K562 (cell line): Measurements from ENCODE around the gene NPHS2. TPM values are rescaled to one million over a fixed set of nuclear protein-coding genes. Genes with fewer than 3 reads are reported as not detected.
A peak's percentile ranks its signal among the peaks of the same experiment; 100 is the strongest.

ENCODE experiments used
- ATAC-seq: fragments of 200-7000 bp; cut with Tn5 transposase; 3 replicates; pipeline ENCODE4 v1.9.1; 2020; ENCODE audit warnings: moderate library complexity
- BruUV-seq: library from RNA; stranded (reverse); fragments of 400-500 nt; replicated peaks from 2 replicates; lab custom pipeline; 2021; lab: Mats Ljungman, UMichigan
- CTCF ChIA-PET: fragments of 300-600 bp; formaldehyde crosslinking; extraction: SDS; loops from one replicate; lab custom pipeline; 2021; ENCODE audit warnings: low intra/inter-chr PET ratio; lab: Yijun Ruan, JAX
- POLR2A ChIA-PET: fragments of 300-600, 350-650 bp; sonication (Branson Sonifier 250); formaldehyde crosslinking; extraction: SDS; loops from one replicate; lab custom pipeline; 2021; ENCODE audit warnings: antibody characterized with exemption, inconsistent platforms; lab: Yijun Ruan, JAX
- DNase-seq, 4 experiments: peaks; one replicate each; pipeline versions ENCODE4 v3.0.0 to v3.0.0-alpha.2; 2011 to 2018; ENCODE audit warnings: low spot score in 3 of 4, mixed read lengths in 3 of 4; ENCODE audit errors: extremely low read depth in 1 of 4
- FAIRE-seq: peaks from 2 replicates; lab custom pipeline; 2011; peaks lifted over from hg19 to GRCh38; lab: Jason Lieb, UNC
- H2AFZ ChIP-seq: 2 replicates; pipeline ENCODE4 v1.6.0; 2011; ENCODE audit warnings: low read depth, low read length, control low read depth, inconsistent platforms
- H3K27ac ChIP-seq: fragments of 200-600 bp; 3 replicates; pipeline ENCODE4 v1.8.0; 2011; ENCODE audit warnings: low read depth, mild to moderate bottlenecking, control low read depth, inconsistent platforms, low read length, moderate library complexity, mixed read lengths; ENCODE audit errors: extremely low read depth
- H3K27me3 ChIP-seq, 2 experiments: fragments of 300-600 bp in 1 of 2; 2 replicates in 1 of 2; 3 replicates in 1 of 2; pipeline versions ENCODE4 v1.6.0 to v1.8.0; 2011; ENCODE audit warnings: inconsistent platforms in 2 of 2, low read length in 2 of 2, mild to moderate bottlenecking in 1 of 2, mixed read lengths in 1 of 2, moderate library complexity in 1 of 2; ENCODE audit not compliant: control insufficient read depth in 2 of 2, insufficient read depth in 2 of 2
- H3K36me3 ChIP-seq: fragments of 300-600 bp; 3 replicates; pipeline ENCODE4 v1.8.0; 2011; ENCODE audit warnings: mild to moderate bottlenecking, low read length, inconsistent platforms; ENCODE audit not compliant: control insufficient read depth, insufficient read depth
- H3K4me1 ChIP-seq, 2 experiments: fragments of 200-600 bp in 1 of 2; replicated peaks in 1 of 2; 2 replicates in 1 of 2; 3 replicates in 1 of 2; pipeline versions ENCODE4 v1.5.1 to v1.8.0; 2011; ENCODE audit warnings: inconsistent platforms in 2 of 2, low read length in 2 of 2, mild to moderate bottlenecking in 1 of 2, mixed read lengths in 1 of 2, moderate library complexity in 1 of 2; ENCODE audit not compliant: control insufficient read depth in 2 of 2, insufficient read depth in 2 of 2
- H3K4me2 ChIP-seq: 2 replicates; pipeline ENCODE4 v1.6.1; 2011; ENCODE audit warnings: low read length, control low read depth, inconsistent platforms, mixed read lengths; ENCODE audit not compliant: insufficient read depth
- H3K4me3 ChIP-seq: fragments of 200-600 bp; sonication (generic), shearing (Covaris generic); 2 replicates; pipeline ENCODE4 v1.5.1; 2016; ENCODE audit warnings: control low read depth, inconsistent platforms
- H3K79me2 ChIP-seq: fragments of 200-600 bp; 3 replicates; pipeline ENCODE4 v1.8.0; 2011; ENCODE audit warnings: low read length, inconsistent platforms; ENCODE audit not compliant: control insufficient read depth, insufficient read depth
- H3K9ac ChIP-seq, 2 experiments: 2 replicates each; pipeline versions ENCODE4 v1.6.0 to v1.6.1; 2011; ENCODE audit warnings: low read depth in 2 of 2, low read length in 2 of 2, control low read depth in 1 of 2, inconsistent platforms in 1 of 2, mild to moderate bottlenecking in 1 of 2, mixed read lengths in 1 of 2; ENCODE audit not compliant: insufficient read depth in 1 of 2
- H3K9me1 ChIP-seq: one replicate; pipeline ENCODE4 v1.6.0; 2011; ENCODE audit warnings: inconsistent platforms, mild to moderate bottlenecking, low read length, moderate library complexity; ENCODE audit not compliant: control insufficient read depth, insufficient read depth
- H3K9me3 ChIP-seq: replicated peaks from 2 replicates; pipeline ENCODE4 v1.5.1; 2011; ENCODE audit warnings: low read depth, low read length, inconsistent platforms; ENCODE audit not compliant: control insufficient read depth, insufficient read depth
- H4K20me1 ChIP-seq: replicated peaks from 2 replicates; pipeline ENCODE4 v1.6.1; 2011; ENCODE audit warnings: low read length, inconsistent platforms, mixed read lengths; ENCODE audit not compliant: control insufficient read depth, insufficient read depth
- BCL6 ChIP-seq: fragments of 250-450 bp; sonication (Bioruptor Pico); IDR thresholded peaks from 2 replicates; pipeline ENCODE4 v1.4.0; 2020
- ERF ChIP-seq: fragments of 450-650 bp; formaldehyde crosslinking; IDR thresholded peaks from 2 replicates; pipeline ENCODE4 v1.4.0; 2020; ENCODE audit warnings: mild to moderate bottlenecking, mixed read lengths
- GTF2F1 ChIP-seq: IDR thresholded peaks from 2 replicates; pipeline ENCODE4 v1.6.1; 2011; ENCODE audit warnings: low read depth, low read length, improper control_type of control experiment
- MECOM ChIP-seq: fragments of 250-450 bp; sonication (Bioruptor Pico); IDR thresholded peaks from 2 replicates; pipeline ENCODE4 v1.8.0; 2022; ENCODE audit warnings: inconsistent platforms
- NFE2 ChIP-seq: IDR thresholded peaks from 2 replicates; pipeline ENCODE4 v1.6.1; 2014; ENCODE audit warnings: antibody characterized with exemption, low read depth
- RERE ChIP-seq: sonication (generic); formaldehyde crosslinking; IDR thresholded peaks from 2 replicates; pipeline ENCODE4 v1.8.0; 2023; ENCODE audit warnings: missing genetic modification reagents, mild to moderate bottlenecking, borderline replicate concordance
- TEAD1 ChIP-seq, 2 experiments: fragments of 450-650 bp in 1 of 2; sonication (generic) in 1 of 2; formaldehyde crosslinking; IDR thresholded peaks; 2 replicates each; pipeline versions ENCODE4 v1.4.0 to v1.8.0; 2020 to 2022; ENCODE audit warnings: mild to moderate bottlenecking in 2 of 2, missing genetic modification reagents in 1 of 2
- ZKSCAN8 ChIP-seq: fragments of 200-800 bp; sonication (Bioruptor generic); IDR thresholded peaks from 2 replicates; pipeline ENCODE4 v1.6.1; 2016; ENCODE audit warnings: missing genetic modification characterization, missing compliant biosample characterization
- WGBS: fragments of 100-300 bp; shearing (Covaris generic); methylation state at CpG from one replicate; pipeline ENCODE4 v1.1.6; 2016; ENCODE audit warnings: low coverage, mixed read lengths; ENCODE audit not compliant: insufficient coverage; ENCODE audit errors: missing lambda C conversion rate; 5-methylcytosine and 5-hydroxymethylcytosine counted together
- in situ Hi-C: fragments of 300-500 bp; cut with MboI; formaldehyde crosslinking; loops from 4 replicates; pipeline ENCODE4 v1.15.0; 2018; ENCODE audit warnings: inconsistent platforms, mixed read lengths
- intact Hi-C: fragments of 100-400 bp; cut with micrococcal nuclease; formaldehyde crosslinking; loops from 2 replicates; pipeline ENCODE4 v1.14.2; 2022
- polyA plus RNA-seq, 8 experiments: library from polyadenylated mRNA; depleted of rRNA in 4 of 8; stranded (reverse) in 5 of 8; unstranded in 3 of 8; fragments of >200 nt; fragmentation: Nextera tagmentation in 2 of 8; fragmentation: Illumina TruSeq in 1 of 8; extraction: Ambion mirVana in 2 of 8; extraction: Trizol in 1 of 8; gene quantifications; 2 replicates each; pipeline versions ENCODE4 v1.2.1 to v1.2.3, GENCODE V29; 2011 to 2014; ENCODE audit warnings: inconsistent platforms in 1 of 8, missing spikeins in 1 of 8
- total RNA-seq, 7 experiments: library from RNA; depleted of rRNA in 6 of 7; stranded (reverse); fragments of >200 nt in 6 of 7; fragmentation: Illumina TruSeq in 2 of 7; extraction: Trizol in 2 of 7; gene quantifications; 2 replicates each; pipeline versions ENCODE4 v1.2.1 to v1.2.3, GENCODE V29; 2011 to 2021; ENCODE audit warnings: low replicate concordance in 1 of 7
- TF ChIP-seq, protein P1 (sequence below): conservative IDR thresholded peaks from 2 replicates; pipeline ENCODE4 v1.6.1; 2011; ENCODE audit warnings: low read depth, mild to moderate bottlenecking, low read length; ENCODE audit not compliant: control insufficient read depth

Gene NPHS2
- total and polyA plus RNA-seq, 9 of the 15 experiments (the other 6 are each of a cell fraction or from before 2014, with no cell fraction given) = not detected

- H3K9ac ChIP-seq = no peak overlapping the region
- FAIRE-seq (no peak), DNase-seq (no peak), ATAC-seq (no peak; the same call in 1 of the 3 replicates)
- intact Hi-C loops (no loop called here), in situ Hi-C loops (no loop called here)
- H4K20me1 ChIP-seq = no peaks in the 10 kb centered on the region
- POLR2A ChIA-PET = no interaction called here
- no peaks in the 10 kb centered on the region for H3K9me3 ChIP-seq
- H3K4me3 ChIP-seq = no peak overlapping the region
- no peaks in the 10 kb centered on the region for H3K9me1 ChIP-seq
- no peak overlapping the region for H3K4me2 ChIP-seq
- WGBS = 0% methylated on average over 11 of the region's 11 CpGs
- H3K27ac ChIP-seq = no peak overlapping the region
- no peaks in the 10 kb centered on the region for H3K4me1 ChIP-seq
- H3K27me3 ChIP-seq = no peaks in the 10 kb centered on the region; a peak in 1 of 5 replicates
- CTCF ChIA-PET = no interaction called here
- H3K36me3 ChIP-seq = no peaks in the 10 kb centered on the region
- TF ChIP-seq TEAD1 (CRISPR knock-in tag; IDR thresholded peaks at IDR 0.05) (no peak), ZKSCAN8 (CRISPR knock-in tag) (no peak), MECOM (CRISPR knock-in tag) (no peak), NFE2 (peak; percentile 20; the same call in 1 of the 2 replicates), BCL6 (CRISPR knock-in tag) (no peak)
- H2AFZ ChIP-seq = no peak overlapping the region
- H3K79me2 ChIP-seq = no peaks in the 10 kb centered on the region
- BruUV-seq = no TSS peak
Measured at GRCh38 chr1:179516976-179517705, 58.6 kb downstream of the NPHS2 start.

- Histone ChIP-seq H3K36me3 (no peaks in the 10 kb centered on the region), H3K9me1 (no peaks in the 10 kb centered on the region), H3K4me3 (no peak overlapping the region), H3K9me3 (no peaks in the 10 kb centered on the region), H3K79me2 (no peaks in the 10 kb centered on the region), H3K27me3 (no peaks in the 10 kb centered on the region), H2AFZ (no peak overlapping the region), H3K9ac (no peak overlapping the region), H3K4me2 (no peak overlapping the region), H3K27ac (no peak overlapping the region), H3K4me1 (no peaks in the 10 kb centered on the region), H4K20me1 (no peaks in the 10 kb centered on the region)
- BruUV-seq = no TSS peak
- POLR2A ChIA-PET = no interaction called here
- ATAC-seq (no peak), DNase-seq (no peak), FAIRE-seq (no peak)
- CTCF ChIA-PET = no interaction called here
- in situ Hi-C loops (no loop called here), intact Hi-C loops (no loop called here)
- WGBS = 0% methylated on average over 2 of the region's 2 CpGs
- no peak for TF ChIP-seq GTF2F1
- TF ChIP-seq RERE (CRISPR knock-in tag) = no peak
- TF ChIP-seq, protein P1, sequence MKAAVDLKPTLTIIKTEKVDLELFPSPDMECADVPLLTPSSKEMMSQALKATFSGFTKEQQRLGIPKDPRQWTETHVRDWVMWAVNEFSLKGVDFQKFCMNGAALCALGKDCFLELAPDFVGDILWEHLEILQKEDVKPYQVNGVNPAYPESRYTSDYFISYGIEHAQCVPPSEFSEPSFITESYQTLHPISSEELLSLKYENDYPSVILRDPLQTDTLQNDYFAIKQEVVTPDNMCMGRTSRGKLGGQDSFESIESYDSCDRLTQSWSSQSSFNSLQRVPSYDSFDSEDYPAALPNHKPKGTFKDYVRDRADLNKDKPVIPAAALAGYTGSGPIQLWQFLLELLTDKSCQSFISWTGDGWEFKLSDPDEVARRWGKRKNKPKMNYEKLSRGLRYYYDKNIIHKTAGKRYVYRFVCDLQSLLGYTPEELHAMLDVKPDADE = no peak
- TF ChIP-seq ERF (CRISPR knock-in tag) = no peak
Measured at GRCh38 chr1:179510038-179510437, 65.7 kb downstream of the NPHS2 start.
